Peyer's patch (tissue), 4 donors: ENCODE measurements around the gene CUBN.

Source experiments
- CTCF ChIP-seq, 6 experiments: fragments of 450-650 bp in 4 of 6; fragments of 200-600 bp in 2 of 6; sonication (generic) in 1 of 6; IDR thresholded peaks; one replicate each; pipeline ENCODE4 v1.5.1; 2017 to 2019; ENCODE audit warnings: antibody characterized with exemption in 6 of 6, mild to moderate bottlenecking in 3 of 6, moderate library complexity in 1 of 6
- POLR2A ChIP-seq, 2 donors: fragments of 450-650 bp; IDR thresholded peaks; one replicate each; pipeline ENCODE4 v1.5.1; 2017; ENCODE audit warnings: antibody characterized with exemption in 2 of 2, mild to moderate bottlenecking in 2 of 2, moderate library complexity in 2 of 2

GRCh38 chr10:17009212-17009700 is 120.4 kb downstream of the CUBN start:
- TF ChIP-seq CTCF (IDR thresholded peaks at IDR 0.05) (no peak), POLR2A (IDR thresholded peaks at IDR 0.05) (no peak)
